Mammary microvascular endothelial cell (primary cell): Measurements from ENCODE around the gene PTPN14. TPM values are rescaled to one million over a fixed set of nuclear protein-coding genes. Genes with fewer than 3 reads are reported as not detected.

Source experiments
- total RNA-seq: library from RNA; depleted of rRNA; stranded (reverse); fragments of >200 nt; gene quantifications from 2 replicates; pipeline ENCODE4 v1.2.3, GENCODE V29; 2015

PTPN14 gene
- total RNA-seq, result 47.7 and 52.8 TPM in 2 replicates

DNA sequence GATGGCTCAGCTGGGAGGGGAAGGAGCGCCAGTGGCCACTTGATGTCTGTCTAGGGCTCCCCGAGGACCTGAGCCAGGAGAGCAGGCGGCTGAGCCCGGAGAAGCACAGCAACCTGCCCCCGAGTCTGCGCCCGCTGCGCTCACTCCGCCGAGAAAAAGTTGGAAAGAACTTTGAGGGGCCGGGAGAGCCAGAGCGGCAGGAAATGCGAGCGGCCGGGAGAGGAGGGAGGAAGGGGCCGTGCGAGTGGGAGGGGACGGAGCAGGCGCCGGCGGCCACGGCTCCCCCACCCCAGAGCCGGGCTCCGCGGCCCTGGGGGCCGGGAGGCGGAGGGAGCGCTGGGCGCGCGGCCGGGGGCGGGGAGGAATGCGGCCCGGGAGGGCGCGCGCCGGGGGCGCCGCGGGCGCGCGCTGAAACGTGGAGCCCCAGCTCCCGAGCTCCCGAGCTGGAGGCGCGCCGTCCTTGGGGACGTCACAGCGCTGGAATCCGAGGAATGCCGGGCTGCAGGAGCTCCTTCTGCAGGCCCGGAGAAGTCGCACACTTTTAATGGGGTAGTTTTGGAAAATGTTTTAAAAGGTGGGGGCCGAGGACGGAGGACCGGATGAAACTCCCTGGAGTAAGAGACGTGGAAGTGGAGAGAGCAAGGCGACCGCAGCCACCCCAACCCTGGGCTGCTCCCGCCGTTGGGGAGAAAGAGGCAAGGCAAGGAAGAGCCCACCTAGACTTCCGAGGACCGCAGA lies at the start of gene PTPN14:
Gene PTPN14, minus strand, starts transcription at position 167 of the 738 bp plus-strand sequence. CDS start 86,799 bp downstream, outside the sequence.

Other genes with a start within 250 kb of the PTPN14 start
- 48.2 and 53.2 TPM in 2 replicates for gene CENPF, start 51.6 kb upstream of the PTPN14 start, total RNA-seq